ENCODE results near the gene CENPL. TPM values are rescaled to one million over a fixed set of nuclear protein-coding genes. Genes with fewer than 3 reads are reported as not detected.

CENPL gene
- total and polyA plus RNA-seq, 2 of the 8 experiments (the other 6 are each of a cell fraction or from before 2014, with no cell fraction given): 6.6 to 16.0 TPM

DNA sequence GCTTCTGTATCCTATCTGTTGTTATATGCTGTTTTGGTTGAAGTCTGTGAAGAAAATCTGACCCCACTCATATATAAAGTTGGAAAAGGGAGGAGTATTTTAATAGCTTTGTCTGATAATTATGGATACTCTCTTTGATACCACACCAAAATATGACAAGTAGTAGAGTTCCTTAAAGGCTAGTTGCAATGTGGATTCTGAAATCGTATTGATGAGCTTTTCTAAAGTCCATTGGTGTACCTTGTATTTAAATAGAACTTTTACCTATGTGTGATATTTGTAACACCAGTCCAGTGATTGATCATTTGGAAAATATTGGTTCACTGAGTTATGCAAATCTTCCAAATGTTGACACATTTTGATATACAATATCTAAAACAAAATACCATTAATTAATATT lies 35.4 kb upstream of the CENPL start:
- no peak overlapping the region for H2BK120ac ChIP-seq (replicated peaks; ENCODE audit: low read depth, low read length)
- no peak overlapping the region for H3K4me2 ChIP-seq (ENCODE audit: insufficient read depth in 1 of 2, low read depth in 2 of 2, low read length in 2 of 2)
- no peaks in the 10 kb centered on the region for H3K23me2 ChIP-seq (ENCODE audit: low read depth, low read length)
- DNase-seq (ENCODE audit: low read depth in 1 of 2, low spot score in 2 of 2) (no peak), FAIRE-seq (no peak)
- no peak overlapping the region for H2BK12ac ChIP-seq (ENCODE audit: low read depth, low read length)
- no peak overlapping the region for H2BK20ac ChIP-seq (ENCODE audit: low read length)
- H3K79me1 ChIP-seq (ENCODE audit: low read depth, low read length): no peaks in the 10 kb centered on the region
- no peak overlapping the region for H3K14ac ChIP-seq (ENCODE audit: insufficient read length)
- POLR2A ChIA-PET (ENCODE audit: partially characterized antibody): interaction anchor here (0.8 to 13.3 kb wide), 15 partner anchors 9 to 429 kb away, joined by 3 to 475 read pairs (median 4); partner anchors contain the start of genes CENPL, DARS2 and ZBTB37
- H4K91ac ChIP-seq (replicated peaks; ENCODE audit: insufficient read length, low read length): no peak overlapping the region
- H3K9ac ChIP-seq (replicated peaks in 1 of 4; ENCODE audit: extremely low read depth in 1 of 4, low read depth in 3 of 4, low read length in 3 of 4): no peak overlapping the region
- peaks cover 0 to 5% of the 10 kb centered on the region in 2 experiments for H4K20me1 ChIP-seq (replicated peaks in 1 of 2; ENCODE audit: control insufficient read depth in 1 of 2, insufficient read depth in 2 of 2, low read length in 2 of 2)
- TF ChIP-seq RFX5 (IDR thresholded peaks at IDR 0.05; ENCODE audit: borderline replicate concordance, low read depth, low read length) (no peak), CTBP2 (IDR thresholded peaks at IDR 0.05; ENCODE audit: borderline replicate concordance, insufficient read depth, insufficient read length, low read length) (no peak), GTF2F1 (IDR thresholded peaks at IDR 0.05; ENCODE audit: borderline replicate concordance, low read depth, low read length) (no peak), POLR2A (IDR thresholded peaks at IDR 0.05; ENCODE audit: control extremely low read depth in 1 of 2, low read depth in 2 of 2, low read length in 2 of 2) (peak in 1 of 2 experiments; percentile 54; a peak in 1 of 3 replicates), NRF1 (IDR thresholded peaks at IDR 0.05; ENCODE audit: low read depth, low read length) (no peak), TAF7 (optimal IDR thresholded peaks at IDR 0.05; ENCODE audit: borderline replicate concordance, low read depth, low read length) (no peak)
- TF ChIP-seq, protein P1, sequence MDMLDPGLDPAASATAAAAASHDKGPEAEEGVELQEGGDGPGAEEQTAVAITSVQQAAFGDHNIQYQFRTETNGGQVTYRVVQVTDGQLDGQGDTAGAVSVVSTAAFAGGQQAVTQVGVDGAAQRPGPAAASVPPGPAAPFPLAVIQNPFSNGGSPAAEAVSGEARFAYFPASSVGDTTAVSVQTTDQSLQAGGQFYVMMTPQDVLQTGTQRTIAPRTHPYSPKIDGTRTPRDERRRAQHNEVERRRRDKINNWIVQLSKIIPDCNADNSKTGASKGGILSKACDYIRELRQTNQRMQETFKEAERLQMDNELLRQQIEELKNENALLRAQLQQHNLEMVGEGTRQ (IDR thresholded peaks at IDR 0.05; ENCODE audit: low read length): no peak
- H3K27ac ChIP-seq (ENCODE audit: low read depth, low read length): no peak overlapping the region
- H3K79me2 ChIP-seq (ENCODE audit: control insufficient read depth in 1 of 2, insufficient read depth in 2 of 2, low read length in 2 of 2): peaks cover 0 to 5% of the 10 kb centered on the region in 2 experiments; a peak in 2 of 4 replicates
- no peak overlapping the region for H3K23ac ChIP-seq (ENCODE audit: insufficient read length)
- H3K4me3 ChIP-seq (ENCODE audit: extremely low read depth in 1 of 4, insufficient read depth in 2 of 4, low read depth in 3 of 4, low read length in 4 of 4): no peak overlapping the region
- H3K18ac ChIP-seq (ENCODE audit: extremely low read depth, low read length): no peak overlapping the region
- H2AFZ ChIP-seq (ENCODE audit: low read length): no peak overlapping the region
- 90% methylated on average over 1 of the region's 1 CpG; no CpG with 5 or more reads in 1 of the 2 experiments for WGBS, 2 experiments (ENCODE audit: extremely low coverage in 1 of 2, insufficient coverage in 1 of 2, insufficient read length in 1 of 2, insufficient replicate concordance in 2 of 2, low coverage in 1 of 2, low lambda C conversion rate in 2 of 2, missing lambda C conversion rate in 1 of 2)
- no peak overlapping the region for H4K5ac ChIP-seq (ENCODE audit: insufficient read length, low read depth, low read length)
- H2BK15ac ChIP-seq (ENCODE audit: low read length): no peak overlapping the region
- H3K4me1 ChIP-seq (replicated peaks in 1 of 4; ENCODE audit: control insufficient read depth in 3 of 4, insufficient read depth in 4 of 4, low read length in 3 of 4): peaks cover 2 to 3% (median 3%) of the 10 kb centered on the region in 4 experiments; a peak in 2 of 7 replicates
- no peaks in the 10 kb centered on the region for H3K27me3 ChIP-seq (replicated peaks in 1 of 4; ENCODE audit: control insufficient read depth in 3 of 4, extremely low read depth in 1 of 4, insufficient read depth in 3 of 4, low read length in 3 of 4)
- CTCF ChIA-PET (ENCODE audit: partially characterized antibody): interaction anchor here (0.9 to 1.3 kb wide), 2 partner anchors 8 to 48 kb away, joined by 4 to 6 read pairs; no protein-coding TSS in a partner anchor
- H3K4ac ChIP-seq (replicated peaks; ENCODE audit: insufficient read length, low read depth, low read length): no peak overlapping the region
- H2BK5ac ChIP-seq (ENCODE audit: low read depth, low read length): no peak overlapping the region
- no peak overlapping the region for H4K8ac ChIP-seq (ENCODE audit: extremely low read depth, insufficient read depth, low read length)
- H3K56ac ChIP-seq (replicated peaks; ENCODE audit: insufficient read length, low read depth, low read length): no peak overlapping the region
- H2AK5ac ChIP-seq (ENCODE audit: low read depth, low read length): no peak overlapping the region
- peaks cover 20 to 59% (median 42%) of the 10 kb centered on the region in 4 experiments for H3K36me3 ChIP-seq (ENCODE audit: control insufficient read depth in 2 of 4, insufficient read depth in 4 of 4, low read length in 3 of 4)
- no peaks in the 10 kb centered on the region for H3K9me3 ChIP-seq (ENCODE audit: insufficient read depth in 2 of 2, low read depth in 1 of 2, low read length in 1 of 2)
